A549 (cell line): ENCODE results near the gene DHX32. TPM values are rescaled to one million over a fixed set of nuclear protein-coding genes. Genes with fewer than 3 reads are reported as not detected.
A peak's percentile ranks its signal among the peaks of the same experiment; 100 is the strongest.

Experiments used
- ATAC-seq, 2 experiments: fragments of 200-7000 bp in 1 of 2; fragments of >200 bp in 1 of 2; cut with Nextera tagmentation in 1 of 2; cut with Tn5 transposase in 1 of 2; 3 replicates each; pipeline versions ENCODE4 v1.8.0 to v1.9.1; 2018 to 2020; ENCODE audit warnings: mild to moderate bottlenecking in 1 of 2, moderate library complexity in 1 of 2
- CTCF ChIA-PET: fragments of 300-600 bp; sonication (Branson Sonifier 250); formaldehyde crosslinking; extraction: SDS; loops from one replicate; lab custom pipeline; 2021; ENCODE audit warnings: antibody characterized with exemption, inconsistent platforms; lab: Yijun Ruan, JAX
- POLR2A ChIA-PET: fragments of 350-600 bp; formaldehyde crosslinking; extraction: SDS; loops from one replicate; lab custom pipeline; 2021; ENCODE audit warnings: antibody characterized with exemption, inconsistent platforms; lab: Yijun Ruan, JAX
- DNase-seq, 2 experiments: peaks; one replicate each; pipeline versions ENCODE4 v3.0.0 to v3.0.0-alpha.2; 2011 to 2016; ENCODE audit warnings: low read depth in 1 of 2, low spot score in 1 of 2
- FAIRE-seq: peaks from 2 replicates; lab custom pipeline; 2011; peaks lifted over from hg19 to GRCh38; lab: Jason Lieb, UNC
- H3K27ac ChIP-seq, 2 experiments: fragments of >200 bp; sonication (Bioruptor Twin); formaldehyde crosslinking; 3 replicates each; pipeline ENCODE4 v1.5.1; 2016 to 2017
- H3K4me1 ChIP-seq: fragments of >200 bp; sonication (Bioruptor Twin); formaldehyde crosslinking; 3 replicates; pipeline ENCODE4 v1.6.1; 2016
- H3K4me2 ChIP-seq: fragments of >200 bp; sonication (Bioruptor Twin); formaldehyde crosslinking; 3 replicates; pipeline ENCODE4 v1.6.1; 2016
- H3K4me3 ChIP-seq: fragments of >200 bp; sonication (Bioruptor Twin); formaldehyde crosslinking; 3 replicates; pipeline ENCODE4 v1.5.1; 2016
- H3K9me3 ChIP-seq: fragments of >200 bp; sonication (Bioruptor Twin); formaldehyde crosslinking; 3 replicates; pipeline ENCODE4 v1.6.1; 2016
- BCL3 ChIP-seq: fragments of >200 bp; sonication (Bioruptor Twin); formaldehyde crosslinking; IDR thresholded peaks from 3 replicates; pipeline ENCODE4 v1.6.1; 2016
- BHLHE40 ChIP-seq: IDR thresholded peaks from 2 replicates; pipeline ENCODE4 v1.6.1; 2012; ENCODE audit warnings: low read depth, low read length, inconsistent platforms
- CBX2 ChIP-seq: fragments of 200-600 bp; sonication (generic); IDR thresholded peaks from 2 replicates; pipeline ENCODE4 v1.6.1; 2016; ENCODE audit warnings: low read depth, mild to moderate bottlenecking, borderline replicate concordance
- CEBPB ChIP-seq, 2 experiments: fragments of >200 bp in 1 of 2; sonication (Bioruptor Twin) in 1 of 2; formaldehyde crosslinking in 1 of 2; IDR thresholded peaks; 2 replicates each; pipeline ENCODE4 v1.6.1; 2012 to 2016
- CHD2 ChIP-seq: fragments of 150-350 bp; IDR thresholded peaks from 2 replicates; pipeline ENCODE4 v1.6.1; 2014; ENCODE audit warnings: low read length; ENCODE audit not compliant: partially characterized antibody
- CTCF ChIP-seq: fragments of >200 bp; sonication (Bioruptor Twin); formaldehyde crosslinking; IDR thresholded peaks from 3 replicates; pipeline ENCODE4 v1.5.1; 2016
- EP300 ChIP-seq, 2 experiments: fragments of >200 bp; sonication (Bioruptor Twin); formaldehyde crosslinking; IDR thresholded peaks; 2 replicates in 1 of 2; 3 replicates in 1 of 2; pipeline ENCODE4 v1.6.1; 2016 to 2017
- FOSB ChIP-seq: fragments of 250-450 bp; sonication (Bioruptor Pico); IDR thresholded peaks from 2 replicates; pipeline ENCODE4 v1.5.0; 2020; ENCODE audit warnings: mild to moderate bottlenecking, moderate library complexity
- FOXS1 ChIP-seq: fragments of 250-450 bp; sonication (Bioruptor Pico); IDR thresholded peaks from 2 replicates; pipeline ENCODE4 v1.5.0; 2020; ENCODE audit warnings: mild to moderate bottlenecking, moderate library complexity
- GATA3 ChIP-seq: IDR thresholded peaks from 2 replicates; pipeline ENCODE4 v1.6.1; 2012; ENCODE audit warnings: borderline replicate concordance
- HES2 ChIP-seq: fragments of >200 bp; sonication (Bioruptor Twin); formaldehyde crosslinking; IDR thresholded peaks from 2 replicates; pipeline ENCODE4 v1.6.1; 2016
- HOXA7 ChIP-seq: fragments of 250-450 bp; sonication (Bioruptor Pico); IDR thresholded peaks from 2 replicates; pipeline ENCODE4 v1.5.0; 2020; ENCODE audit warnings: mild to moderate bottlenecking, moderate library complexity
- HOXB13 ChIP-seq: fragments of 250-450 bp; sonication (Bioruptor Pico); IDR thresholded peaks from 2 replicates; pipeline ENCODE4 v1.5.0; 2020; ENCODE audit warnings: low read depth, mild to moderate bottlenecking, moderate library complexity
- JUN ChIP-seq, 2 experiments: fragments of >200 bp; sonication (Bioruptor Twin); formaldehyde crosslinking; IDR thresholded peaks; 2 replicates in 1 of 2; 3 replicates in 1 of 2; pipeline ENCODE4 v1.6.1; 2016 to 2017
- JUNB ChIP-seq: fragments of >200 bp; sonication (Bioruptor Twin); formaldehyde crosslinking; IDR thresholded peaks from 2 replicates; pipeline ENCODE4 v1.6.1; 2016
- MAFK ChIP-seq: fragments of 450-650 bp; IDR thresholded peaks from 2 replicates; pipeline ENCODE4 v1.6.1; 2014; ENCODE audit not compliant: partially characterized antibody
- MAZ ChIP-seq: fragments of 150-350 bp; IDR thresholded peaks from 2 replicates; pipeline ENCODE4 v1.6.1; 2014; ENCODE audit warnings: antibody characterized with exemption, low read depth, low read length, borderline replicate concordance
- MYC ChIP-seq: IDR thresholded peaks from 2 replicates; pipeline ENCODE4 v1.6.1; 2012; ENCODE audit warnings: mild to moderate bottlenecking, inconsistent platforms, low read length, improper control_type of control experiment, borderline replicate concordance
- NPAS2 ChIP-seq: fragments of 250-450 bp; sonication (Bioruptor Pico); IDR thresholded peaks from 2 replicates; pipeline ENCODE4 v1.8.0; 2022; ENCODE audit warnings: mild to moderate bottlenecking, moderate library complexity, borderline replicate concordance
- POLR2A ChIP-seq: IDR thresholded peaks from 2 replicates; pipeline ENCODE4 v1.6.1; 2012; ENCODE audit warnings: mild to moderate bottlenecking, low read length
- RCOR1 ChIP-seq: fragments of 150-350 bp; IDR thresholded peaks from 2 replicates; pipeline ENCODE4 v1.6.1; 2014; ENCODE audit warnings: antibody characterized with exemption, low read length, low read depth
- SREBF2 ChIP-seq: fragments of 450-650 bp; IDR thresholded peaks from 2 replicates; pipeline ENCODE4 v1.6.1; 2014; ENCODE audit warnings: mild to moderate bottlenecking, moderate library complexity
- TFCP2L1 ChIP-seq: fragments of 250-450 bp; sonication (Bioruptor Pico); IDR thresholded peaks from 2 replicates; pipeline ENCODE4 v1.5.0; 2021; ENCODE audit warnings: mild to moderate bottlenecking
- ZC3H11A ChIP-seq: fragments of 450-650 bp; IDR thresholded peaks from 2 replicates; pipeline ENCODE4 v1.6.1; 2014; ENCODE audit warnings: antibody characterized with exemption, mild to moderate bottlenecking
- ZNF302 ChIP-seq: fragments of 250-450 bp; sonication (Bioruptor Pico); IDR thresholded peaks from 2 replicates; pipeline ENCODE4 v1.9.0; 2021; ENCODE audit warnings: inconsistent platforms, mild to moderate bottlenecking, moderate library complexity
- ZSCAN20 ChIP-seq: fragments of 250-450 bp; sonication (Bioruptor Pico); IDR thresholded peaks from 2 replicates; pipeline ENCODE4 v1.8.0; 2022; ENCODE audit warnings: mild to moderate bottlenecking, moderate library complexity
- WGBS: methylation state at CpG from one replicate; pipeline ENCODE4 v1.1.6; 2017; ENCODE audit errors: missing lambda C conversion rate; 5-methylcytosine and 5-hydroxymethylcytosine counted together
- polyA plus RNA-seq, 4 experiments: library from polyadenylated mRNA; depleted of rRNA in 3 of 4; stranded (reverse); fragments of >200 nt; fragmentation: RNase III in 1 of 4; extraction: RNeasy Plus Mini Kit Qiagen cat#74134 plus additional on column Dnase treatment in 1 of 4; gene quantifications; 2 replicates in 3 of 4; 3 replicates in 1 of 4; pipeline ENCODE4 v1.2.3, GENCODE V29; 2011 to 2017

DHX32 gene
- polyA plus RNA-seq, 2 of the 4 experiments (the other 2 are of a cell fraction) = 37.4 to 61.8 TPM

GRCh38 chr10:125812128-125812750 is 68.9 kb downstream of the DHX32 start:
- no peak overlapping the region for H3K4me3 ChIP-seq
- ChIA-PET POLR2A (no interaction called here), CTCF (no interaction called here)
- FAIRE-seq (no peak), ATAC-seq (no peak), DNase-seq (peak in 1 of 2 experiments; percentile 22)
- no peak for TF ChIP-seq MAFK
- no peak for TF ChIP-seq POLR2A
- no peak for TF ChIP-seq FOSB (CRISPR knock-in tag)
- no peak for TF ChIP-seq JUNB
- TF ChIP-seq RCOR1 = no peak
- no peak for TF ChIP-seq HOXB13
- TF ChIP-seq EP300 (IDR thresholded peaks at IDR 0.05) = no peak
- no peak for TF ChIP-seq BHLHE40
- no peak for TF ChIP-seq JUN (IDR thresholded peaks at IDR 0.05)
- TF ChIP-seq ZC3H11A = no peak
- TF ChIP-seq BCL3 = no peak
- TF ChIP-seq CHD2 = no peak
- no peak for TF ChIP-seq CBX2
- TF ChIP-seq CEBPB (IDR thresholded peaks at IDR 0.05) = no peak
- no peak for TF ChIP-seq FOXS1 (CRISPR knock-in tag)
- no peak for TF ChIP-seq GATA3
- no peak overlapping the region for H3K4me2 ChIP-seq
- H3K4me1 ChIP-seq = no peaks in the 10 kb centered on the region
- 82% methylated on average over 1 of the region's 1 CpG for WGBS
- H3K27ac ChIP-seq = no peak overlapping the region
- no peaks in the 10 kb centered on the region for H3K9me3 ChIP-seq

- POLR2A ChIA-PET = no interaction called here
- CTCF ChIA-PET = no interaction called here
Observed at GRCh38 chr10:125811251-125811650, 69.8 kb downstream of the DHX32 start.

More at GRCh38 chr10:125811251-125811650, 69.8 kb downstream of the DHX32 start:
- WGBS = 83% methylated on average over 1 of the region's 1 CpG
- TF ChIP-seq BCL3 (no peak), HES2 (no peak), CEBPB (IDR thresholded peaks at IDR 0.05) (no peak), ZSCAN20 (CRISPR knock-in tag) (no peak), JUNB (no peak), HOXA7 (CRISPR knock-in tag) (no peak), MYC (no peak), NPAS2 (no peak), GATA3 (no peak), RCOR1 (no peak), FOXS1 (CRISPR knock-in tag) (no peak), FOSB (CRISPR knock-in tag) (no peak), ZNF302 (CRISPR knock-in tag) (no peak), MAZ (no peak), TFCP2L1 (CRISPR knock-in tag) (no peak), SREBF2 (no peak), JUN (IDR thresholded peaks at IDR 0.05) (no peak), CTCF (no peak)
- Histone ChIP-seq H3K27ac (no peak overlapping the region), H3K9me3 (no peaks in the 10 kb centered on the region), H3K4me2 (no peak overlapping the region), H3K4me3 (no peak overlapping the region), H3K4me1 (no peaks in the 10 kb centered on the region)
- DNase-seq (no peak), ATAC-seq (no peak), FAIRE-seq (no peak)
